ENCODE results near the gene CORO2B. TPM values are rescaled to one million over a fixed set of nuclear protein-coding genes. Genes with fewer than 3 reads are reported as not detected.

CORO2B gene
- total and polyA plus RNA-seq, 8 donors: 3.0 to 27.7 (median 21.0) TPM

GRCh38 chr15:68667800-68668625 is 89.2 kb downstream of the CORO2B start:
- Histone ChIP-seq H3K36me3 (no peaks in the 10 kb centered on the region), H3K27me3 (no peaks in the 10 kb centered on the region), H3K9me3 (no peaks in the 10 kb centered on the region), H3K4me1 (no peaks in the 10 kb centered on the region), H3K27ac (no peak overlapping the region), H3K4me3 (no peak overlapping the region)
- TF ChIP-seq CTCF (IDR thresholded peaks at IDR 0.05): no peak
- DNase-seq (no peak), ATAC-seq (no peak)
- intact Hi-C loops (cut with DNase I): no loop called here

- intact Hi-C loops (cut with DNase I): no loop called here
- ATAC-seq (no peak), DNase-seq (no peak)
Measured at GRCh38 chr15:68668926-68669600, 90.3 kb downstream of the CORO2B start.

GRCh38 chr15:68672251-68672650 is 93.5 kb downstream of the CORO2B start:
- no peak for TF ChIP-seq CTCF (IDR thresholded peaks at IDR 0.05)
- Histone ChIP-seq H3K27ac (no peak overlapping the region), H3K27me3 (no peaks in the 10 kb centered on the region), H3K4me1 (peaks cover 3 to 16% of the 10 kb centered on the region in 2 donors), H3K9me3 (no peaks in the 10 kb centered on the region), H3K36me3 (no peaks in the 10 kb centered on the region), H3K4me3 (no peak overlapping the region)
- intact Hi-C loops (cut with DNase I): loop anchor here in 1 of 2 donors (5.0 kb wide), 1 partner anchor 115 kb away; no protein-coding TSS in a partner anchor
- DNase-seq (no peak), ATAC-seq (no peak)

More at GRCh38 chr15:68668926-68669600, 90.3 kb downstream of the CORO2B start:
- Histone ChIP-seq H3K36me3 (no peaks in the 10 kb centered on the region), H3K27me3 (no peaks in the 10 kb centered on the region), H3K9me3 (no peaks in the 10 kb centered on the region), H3K4me3 (no peak overlapping the region), H3K27ac (no peak overlapping the region), H3K4me1 (peaks cover 0 to 4% of the 10 kb centered on the region in 2 donors)
- TF ChIP-seq CTCF (IDR thresholded peaks at IDR 0.05): no peak

GRCh38 chr15:68672781-68673205 is 94.0 kb downstream of the CORO2B start:
- no peak for ATAC-seq

More at GRCh38 chr15:68672781-68673205, 94.0 kb downstream of the CORO2B start:
- DNase-seq: no peak
- intact Hi-C loops (cut with DNase I): loop anchor here in 1 of 2 donors (5.0 kb wide), 1 partner anchor 115 kb away; no protein-coding TSS in a partner anchor
- Histone ChIP-seq H3K4me1 (peaks cover 3 to 16% of the 10 kb centered on the region in 2 donors), H3K27me3 (no peaks in the 10 kb centered on the region), H3K36me3 (no peaks in the 10 kb centered on the region), H3K9me3 (no peaks in the 10 kb centered on the region), H3K4me3 (no peak overlapping the region), H3K27ac (no peak overlapping the region)
- no peak for TF ChIP-seq CTCF (IDR thresholded peaks at IDR 0.05)
